NCI-H345 treated with DMSO at 0.1 percent for 48 hours (cell line): ENCODE results near the gene CLDN22.
A peak's percentile ranks its signal among the peaks of the same experiment; 100 is the strongest.

ENCODE experiments used
- DNase-seq: peaks from one replicate; lab custom pipeline; 2025; ENCODE audit not compliant: unreplicated experiment; lab: John Stamatoyannopoulos, UW

CLDN22 gene

DNA sequence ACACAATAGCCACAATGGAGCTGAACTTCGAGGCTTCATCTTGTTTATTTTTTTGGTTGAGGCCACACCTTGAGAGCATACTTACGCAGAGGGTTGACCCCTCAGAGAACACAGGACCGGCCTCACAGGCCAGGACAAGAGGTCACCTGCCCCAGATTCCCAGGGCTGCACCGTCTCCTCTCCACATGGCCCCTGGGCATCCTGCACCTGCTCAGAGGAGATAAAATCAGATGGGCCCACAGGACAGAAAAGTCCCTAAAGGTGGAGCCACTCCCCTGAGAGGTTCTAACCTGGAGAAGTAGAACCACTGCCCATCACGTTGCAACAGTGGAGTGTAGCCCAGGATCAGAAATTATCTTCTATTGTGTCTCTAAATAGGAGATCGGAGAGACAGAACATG lies 3.2 kb upstream of the CLDN22 start:
- DNase-seq = no peak

DNA sequence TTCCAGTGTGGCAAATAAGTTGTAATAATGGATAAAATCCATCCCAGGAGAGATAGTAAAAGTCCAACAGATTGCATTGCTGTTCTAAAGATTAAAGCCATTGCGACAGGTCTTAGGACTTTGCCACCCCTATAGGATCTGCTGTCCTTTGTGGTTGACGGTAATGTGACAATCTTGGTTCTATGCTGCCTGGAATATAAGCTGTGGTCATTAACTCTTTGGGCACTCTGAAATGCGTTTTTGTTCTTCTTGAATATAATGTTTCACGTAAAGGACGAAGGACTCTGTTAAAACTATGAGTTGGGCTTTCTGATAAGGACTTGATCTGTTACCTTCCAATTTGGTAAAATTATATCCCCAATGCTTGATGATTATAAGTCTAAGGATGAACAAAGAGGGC lies 2.2 kb upstream of the CLDN22 start, which contains the start of gene CLDN24:
CLDN24 (minus strand) TSS at position 101 of the 400 bp plus-strand sequence; CDS start at position 101, 0 bp downstream.
- DNase-seq = no peak

DNA sequence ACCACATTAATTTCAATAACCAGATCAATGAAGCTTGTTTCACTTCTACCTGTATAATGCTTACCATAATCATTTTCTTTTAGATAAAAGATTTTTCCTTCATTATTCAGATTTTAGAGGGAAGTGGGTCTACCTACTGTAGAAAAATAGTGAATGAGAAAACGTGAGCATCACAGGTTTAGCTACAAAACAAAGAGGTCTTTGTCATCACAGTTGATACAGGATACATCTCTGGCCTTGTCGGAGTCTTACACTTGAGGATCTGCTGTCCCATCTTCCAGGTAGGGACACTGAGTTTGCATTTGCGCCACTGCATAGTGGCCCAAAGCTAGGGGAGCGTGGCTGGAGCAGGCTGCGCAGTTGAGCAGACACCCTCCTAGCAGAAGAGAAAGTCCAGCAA lies 1.4 kb upstream of the CLDN22 start:
- DNase-seq = no peak

DNA sequence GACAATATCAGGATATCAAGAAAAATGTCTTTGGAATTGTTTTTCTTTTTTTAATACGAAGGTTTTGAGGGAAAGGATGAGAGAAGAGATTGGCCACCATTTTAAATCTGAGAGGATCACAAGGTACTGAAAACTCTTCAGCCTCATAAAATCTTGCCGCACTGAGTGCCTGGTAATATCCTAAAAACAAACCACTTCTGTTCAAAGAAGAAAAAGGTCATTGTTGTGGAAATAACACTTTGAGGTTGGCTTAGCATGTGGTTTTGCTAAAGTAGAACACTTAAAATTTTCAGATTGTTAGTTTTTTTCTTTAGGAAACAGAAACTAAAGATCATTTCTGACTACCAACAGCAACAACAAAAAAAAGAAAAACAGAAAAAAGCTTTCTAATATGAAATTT lies 1.0 kb upstream of the CLDN22 start:
- DNase-seq = no peak

- no peak for DNase-seq
Observed at GRCh38 chr4:183318656-183319055, 1.4 kb downstream of the CLDN22 start.

DNA sequence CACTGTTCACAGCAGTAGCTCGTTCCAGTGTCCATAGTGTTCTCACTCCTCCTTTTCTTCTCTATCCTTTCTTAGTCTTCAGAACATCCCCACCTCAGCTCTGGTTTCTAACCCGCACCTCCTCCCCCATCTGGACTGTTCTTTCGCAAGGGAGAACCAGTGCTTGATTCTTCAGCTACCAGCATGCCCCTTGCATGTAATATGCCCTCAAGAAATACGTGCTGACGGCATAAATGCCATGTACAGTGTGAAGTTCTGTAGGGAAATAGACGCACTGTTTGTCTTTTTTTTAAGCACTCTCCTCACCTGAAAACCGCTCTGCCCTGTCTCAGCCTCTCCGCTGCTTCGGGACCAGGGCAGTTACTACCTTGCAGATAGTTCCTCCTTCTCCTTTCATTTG lies 5.3 kb downstream of the CLDN22 start:
- no peak for DNase-seq

DNA sequence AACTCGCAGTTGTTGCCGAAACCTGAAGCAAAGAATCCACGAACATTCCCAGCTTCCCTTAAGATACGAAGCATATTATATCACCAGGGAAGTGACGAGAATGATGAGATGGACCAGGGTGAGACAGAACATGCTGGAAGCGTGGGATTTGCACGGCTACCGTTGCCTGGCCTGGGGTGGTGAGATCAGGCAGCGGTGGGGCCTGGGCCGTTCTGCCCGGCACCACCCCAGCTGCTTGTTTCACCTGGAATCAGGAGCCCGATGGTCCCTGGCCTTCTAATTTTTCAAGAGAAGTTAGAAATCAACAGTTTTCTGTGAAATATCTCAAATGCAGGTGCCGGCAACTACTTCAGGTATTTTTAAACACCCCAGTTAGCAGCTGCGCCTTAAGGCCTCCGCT lies 5.7 kb downstream of the CLDN22 start:
- DNase-seq = no peak

DNA sequence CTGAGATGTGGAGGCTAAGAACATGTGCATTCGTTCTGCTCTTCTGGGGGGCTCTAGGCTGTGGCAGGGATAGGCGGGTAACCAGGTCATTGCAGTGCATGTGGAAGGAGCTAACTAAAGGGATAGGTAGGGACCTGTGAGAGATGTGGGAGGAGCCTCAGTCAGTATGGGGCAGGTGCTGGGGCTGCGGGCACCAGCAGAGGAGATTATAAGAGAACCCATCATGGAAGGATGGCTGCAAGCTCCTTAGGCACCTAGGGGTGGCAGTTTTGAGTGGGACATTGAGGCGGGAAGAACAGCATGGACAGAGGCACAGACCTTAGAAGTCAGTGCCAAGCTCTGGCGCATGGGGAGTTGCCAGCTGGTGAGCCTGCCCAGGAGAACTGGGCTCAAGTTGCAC lies 7.2 kb downstream of the CLDN22 start:
- no peak for DNase-seq

DNA sequence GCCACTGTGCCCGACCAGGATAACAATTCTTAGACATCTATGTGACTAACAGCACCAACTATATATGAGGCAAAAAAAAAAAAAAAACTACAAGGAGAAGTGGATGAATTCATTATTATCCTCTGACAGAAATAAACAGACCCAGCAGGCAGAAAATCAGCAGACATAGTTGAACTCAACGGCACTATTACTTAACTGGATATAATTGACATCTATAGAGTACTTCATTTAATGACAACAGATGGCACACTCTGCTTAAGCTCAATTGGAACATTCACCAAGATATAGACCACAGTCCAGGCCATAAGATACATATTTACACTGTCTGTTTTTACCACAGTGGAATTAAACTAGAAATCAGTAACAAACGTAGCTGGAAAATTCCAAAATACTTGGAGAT lies 13.3 kb downstream of the CLDN22 start:
- no peak for DNase-seq

GRCh38 chr4:183304538-183304937 lies 15.5 kb downstream of the CLDN22 start:
- no peak for DNase-seq

- DNase-seq = no peak
Observed at GRCh38 chr4:183304067-183304466, 16.0 kb downstream of the CLDN22 start.

DNA sequence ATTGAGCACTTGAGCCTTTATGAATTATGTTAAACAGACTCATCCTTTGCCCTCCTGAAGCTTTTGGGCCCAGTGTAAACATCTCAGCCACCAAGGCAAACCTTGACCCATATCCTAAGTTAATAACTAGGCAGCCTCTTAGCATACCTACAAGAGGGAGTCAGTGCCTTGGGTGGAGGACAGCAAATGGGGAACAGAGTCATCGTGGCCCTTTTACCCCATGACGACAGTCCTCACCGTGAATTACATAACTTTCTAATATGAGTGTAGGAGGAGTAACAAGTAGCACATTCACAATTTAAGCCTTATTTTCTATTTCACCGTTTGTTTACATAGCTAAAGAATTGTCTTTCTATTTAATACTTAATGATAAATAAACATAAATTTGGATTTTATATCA lies 16.8 kb downstream of the CLDN22 start:
- DNase-seq = no peak

GRCh38 chr4:183300655-183301054 lies 19.4 kb downstream of the CLDN22 start:
- no peak for DNase-seq

DNA sequence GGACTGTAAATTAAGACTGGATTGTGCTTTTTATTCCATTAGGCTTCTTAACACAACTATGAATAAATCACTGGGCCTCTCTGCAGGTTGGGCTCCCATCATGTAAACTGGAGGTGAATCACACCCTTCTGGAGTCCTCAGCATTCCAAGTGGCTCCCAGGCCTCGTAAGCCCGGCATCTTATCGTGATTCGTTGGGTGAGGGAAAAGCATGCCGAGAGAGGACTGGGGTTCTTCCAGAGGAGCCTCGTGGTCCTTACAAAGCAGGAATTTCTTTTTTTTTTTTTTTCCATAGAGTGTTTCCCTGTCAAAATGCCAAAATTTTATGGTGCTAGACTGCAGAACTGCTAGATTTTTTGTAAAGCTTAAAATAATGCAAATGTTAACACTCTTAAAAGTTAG lies 20.0 kb downstream of the CLDN22 start:
- no peak for DNase-seq

- no peak for DNase-seq
Observed at GRCh38 chr4:183299464-183299863, 20.6 kb downstream of the CLDN22 start.

GRCh38 chr4:183297675-183298074 lies 22.4 kb downstream of the CLDN22 start:
- DNase-seq = no peak

DNA sequence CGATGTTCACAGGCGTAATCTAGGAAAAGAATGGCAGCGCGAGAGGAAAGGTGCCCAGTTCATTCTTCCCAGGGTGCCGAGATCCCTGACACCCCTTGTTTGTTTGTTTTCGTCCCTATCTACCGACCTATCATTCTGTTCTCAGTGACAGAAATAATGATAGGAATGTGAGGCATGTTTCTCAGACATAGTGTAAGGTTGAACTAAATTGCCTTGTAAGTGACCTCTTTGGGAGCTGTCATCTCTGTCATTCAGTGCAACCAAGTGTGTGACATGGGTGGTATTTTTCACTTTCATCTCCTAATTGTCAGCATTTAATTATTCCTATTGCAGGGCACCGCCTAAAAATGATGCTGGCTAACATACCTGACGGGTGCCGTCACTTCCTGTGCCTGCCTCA lies 24.4 kb downstream of the CLDN22 start:
- DNase-seq = no peak

DNA sequence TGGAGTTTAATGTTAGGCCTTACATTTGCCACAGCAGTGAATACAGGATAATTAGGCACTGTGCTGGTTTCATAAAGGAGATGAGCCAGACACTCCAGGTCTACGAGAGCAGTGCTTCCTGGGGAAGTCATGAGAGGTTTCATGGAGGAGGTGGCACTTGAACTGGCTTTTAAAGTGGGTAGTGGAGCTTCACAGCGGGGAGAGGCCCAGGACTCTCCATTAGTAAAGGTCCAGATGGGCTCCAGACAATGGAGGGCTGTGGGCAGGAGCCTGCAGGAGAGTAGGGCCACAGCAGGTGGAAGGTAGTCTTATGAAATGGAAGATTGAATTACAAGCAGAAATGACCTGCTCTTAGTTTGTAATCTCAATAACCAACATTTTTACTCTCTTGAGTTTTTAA lies 29.0 kb downstream of the CLDN22 start:
- DNase-seq = peak; percentile 59

DNA sequence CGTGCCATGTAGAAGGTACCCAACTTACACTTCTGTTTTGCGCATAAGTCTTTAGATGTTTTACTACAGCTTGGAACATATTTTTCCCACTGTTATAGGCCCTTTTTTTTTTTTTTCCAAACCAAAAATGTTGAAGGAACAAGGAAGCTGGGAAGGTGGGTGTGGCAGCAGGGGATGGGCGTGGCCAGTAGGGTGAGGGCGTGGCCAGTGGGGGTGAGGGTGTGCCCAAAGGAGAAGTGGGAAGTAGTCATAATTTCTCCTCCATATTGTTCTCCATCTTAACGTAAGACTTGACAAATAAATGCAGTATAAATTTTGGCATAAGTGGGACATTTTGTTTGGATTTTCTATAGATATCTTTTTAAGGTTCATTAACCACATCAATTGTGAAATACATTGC lies 30.4 kb downstream of the CLDN22 start:
- DNase-seq = no peak

DNA sequence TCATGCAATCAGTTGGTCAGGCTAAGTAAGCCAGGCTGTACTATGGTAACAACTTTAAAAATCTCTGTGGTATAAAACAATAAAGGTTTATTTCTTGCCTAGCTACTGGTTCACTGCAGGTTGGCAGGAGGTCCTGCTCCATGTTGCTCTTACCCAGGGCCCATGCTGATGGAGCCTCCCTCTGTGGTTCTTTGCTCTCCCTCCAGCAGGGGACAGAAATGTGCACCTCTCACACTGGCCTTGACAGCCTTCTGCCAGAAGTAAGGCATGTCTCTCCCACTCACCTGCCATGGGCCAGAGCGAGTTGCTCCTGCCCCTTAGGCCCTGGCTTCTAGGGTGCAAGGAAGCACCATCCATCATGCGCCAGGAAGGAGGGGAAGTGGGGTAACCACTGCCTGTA lies 31.1 kb downstream of the CLDN22 start:
- DNase-seq = no peak

- DNase-seq = no peak
Observed at GRCh38 chr4:183287677-183288076, 32.4 kb downstream of the CLDN22 start.

- no peak for DNase-seq
Observed at GRCh38 chr4:183287309-183287659, 32.8 kb downstream of the CLDN22 start.

GRCh38 chr4:183286590-183287308 lies 33.3 kb downstream of the CLDN22 start:
- DNase-seq = no peak
